ENCODE measurements around the gene SVOP. TPM values are rescaled to one million over a fixed set of nuclear protein-coding genes. Genes with fewer than 3 reads are reported as not detected.

The SVOP gene
- total and polyA plus RNA-seq, 2 of the 4 experiments (the other 2 are of a cell fraction), result not detected

DNA sequence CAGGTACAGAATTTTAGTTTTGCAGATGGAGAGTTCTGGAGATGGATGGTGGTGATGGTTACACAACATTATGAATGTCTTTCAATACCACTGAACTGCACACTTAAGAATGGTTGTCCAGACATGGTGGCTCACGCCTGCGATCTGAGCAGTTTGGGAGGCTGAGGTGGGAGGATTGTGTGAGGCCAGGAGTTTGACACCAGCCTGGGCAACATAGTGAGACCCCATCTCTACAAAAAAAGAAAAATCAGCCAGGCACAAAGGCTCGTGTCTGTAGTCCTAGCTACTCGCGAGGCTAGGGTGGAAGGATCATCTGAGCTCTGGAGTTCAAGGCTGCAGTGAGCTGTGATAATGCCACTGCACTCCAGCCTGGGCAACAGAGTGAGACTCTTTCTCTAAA lies 23.4 kb upstream of the SVOP start:
- no peaks in the 10 kb centered on the region for H3K4me1 ChIP-seq (ENCODE audit: control insufficient read depth, insufficient read depth, low read length)
- no CpG with 5 or more reads among the region's 5 CpGs for WGBS, 2 experiments (ENCODE audit: extremely low coverage in 2 of 2, insufficient read length in 1 of 2)
- ChIA-PET CTCF (no interaction called here), POLR2A (ENCODE audit: unreplicated experiment) (no interaction called here)
- no peak overlapping the region for H3K23ac ChIP-seq (ENCODE audit: low read depth, low read length)
- no peak overlapping the region for H3K56ac ChIP-seq (ENCODE audit: extremely low read depth, insufficient read depth, low read length)
- no peak overlapping the region for H2AK9ac ChIP-seq (replicated peaks; ENCODE audit: low read depth, low read length, poor library complexity)
- H2BK15ac ChIP-seq (ENCODE audit: low read depth, low read length), result no peak overlapping the region
- no peak for ATAC-seq (ENCODE audit: low read depth)
- no peak overlapping the region for H2AK5ac ChIP-seq (ENCODE audit: low read depth, low read length)
- H3K9me3 ChIP-seq (ENCODE audit: control insufficient read depth, insufficient read depth, low read length), result 0 out of 2 replicates have a peak, but pooled peaks cover 2% of the 10 kb centered on the region
- no peak overlapping the region for H3K4me2 ChIP-seq (ENCODE audit: low read depth, low read length)
- H3K14ac ChIP-seq (replicated peaks; ENCODE audit: low read depth, low read length), result no peak overlapping the region
- no peak overlapping the region for H3K18ac ChIP-seq (ENCODE audit: low read depth, low read length)
- in situ Hi-C loops (cut with MboI; ENCODE audit: low sequenced_read_pairs) (no loop called here), intact Hi-C loops (cut with micrococcal nuclease) (no loop called here), dilution Hi-C loops (cut with HindIII; ENCODE audit: low sequenced_read_pairs, unreplicated experiment) (no loop called here)
- H3K79me1 ChIP-seq (ENCODE audit: low read depth in 1 of 2, low read length in 2 of 2), result no peaks in the 10 kb centered on the region
- no peak overlapping the region for H4K91ac ChIP-seq (ENCODE audit: insufficient read depth, low read depth, low read length)
- H2BK5ac ChIP-seq (ENCODE audit: low read depth, low read length, poor library complexity, severe bottlenecking), result no peak overlapping the region
- H2AFZ ChIP-seq (replicated peaks; ENCODE audit: low read length, poor library complexity), result no peak overlapping the region
- BruUV-seq (replicated peaks), result no TSS peak
- no peaks in the 10 kb centered on the region for H4K20me1 ChIP-seq (ENCODE audit: insufficient read depth, low read length)
- no peaks in the 10 kb centered on the region for H3K9me1 ChIP-seq (ENCODE audit: insufficient read depth, low read length)
- H3K9ac ChIP-seq (ENCODE audit: low read depth, low read length), result no peak overlapping the region
- no peak overlapping the region for H4K5ac ChIP-seq (ENCODE audit: low read depth, low read length)
- H3K4ac ChIP-seq (ENCODE audit: low read depth, low read length), result no peak overlapping the region
- TF ChIP-seq MAFK (IDR thresholded peaks at IDR 0.05; ENCODE audit: low read depth, low read length) (no peak), RAD21 (IDR thresholded peaks at IDR 0.05; ENCODE audit: low read length) (no peak), MXI1 (IDR thresholded peaks at IDR 0.05; ENCODE audit: borderline replicate concordance, low read depth, low read length) (no peak), CHD1 (IDR thresholded peaks at IDR 0.05; ENCODE audit: low read depth, low read length) (no peak), MAZ (IDR thresholded peaks at IDR 0.05; ENCODE audit: borderline replicate concordance, low read depth, low read length) (no peak), RFX5 (IDR thresholded peaks at IDR 0.05; ENCODE audit: low read depth, low read length) (no peak), CEBPB (IDR thresholded peaks at IDR 0.05; ENCODE audit: low read depth, low read length) (no peak), POLR2A (IDR thresholded peaks at IDR 0.05; ENCODE audit: low read depth, low read length) (no peak), RCOR1 (IDR thresholded peaks at IDR 0.05; ENCODE audit: insufficient replicate concordance, low read length) (no peak), BHLHE40 (IDR thresholded peaks at IDR 0.05; ENCODE audit: low read depth, low read length) (no peak)
- TF ChIP-seq, protein P1, sequence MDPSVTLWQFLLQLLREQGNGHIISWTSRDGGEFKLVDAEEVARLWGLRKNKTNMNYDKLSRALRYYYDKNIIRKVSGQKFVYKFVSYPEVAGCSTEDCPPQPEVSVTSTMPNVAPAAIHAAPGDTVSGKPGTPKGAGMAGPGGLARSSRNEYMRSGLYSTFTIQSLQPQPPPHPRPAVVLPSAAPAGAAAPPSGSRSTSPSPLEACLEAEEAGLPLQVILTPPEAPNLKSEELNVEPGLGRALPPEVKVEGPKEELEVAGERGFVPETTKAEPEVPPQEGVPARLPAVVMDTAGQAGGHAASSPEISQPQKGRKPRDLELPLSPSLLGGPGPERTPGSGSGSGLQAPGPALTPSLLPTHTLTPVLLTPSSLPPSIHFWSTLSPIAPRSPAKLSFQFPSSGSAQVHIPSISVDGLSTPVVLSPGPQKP (IDR thresholded peaks at IDR 0.05; ENCODE audit: borderline replicate concordance, low read depth, low read length), result no peak
- no peak overlapping the region for H2BK120ac ChIP-seq (ENCODE audit: low read depth, low read length)
- no peak overlapping the region for H3K4me3 ChIP-seq (ENCODE audit: insufficient read depth, low read depth, low read length)
- H3K27me3 ChIP-seq (ENCODE audit: control insufficient read depth, insufficient read depth, low read length), result peaks cover 1% of the 10 kb centered on the region; the same call in 1 of the 2 replicates
- DNase-seq, result no peak
- H2BK20ac ChIP-seq (ENCODE audit: low read depth, low read length), result no peak overlapping the region
- H4K8ac ChIP-seq (ENCODE audit: low read depth in 2 of 2, low read length in 2 of 2), result no peak overlapping the region
- no peaks in the 10 kb centered on the region for H3K36me3 ChIP-seq (ENCODE audit: control insufficient read depth, insufficient read depth, low read length)
- no peak overlapping the region for H3K27ac ChIP-seq (ENCODE audit: insufficient read depth, low read length)
